22Rv1 (cell line): ENCODE data around the gene RSKR.

Source experiments
- H3K27ac ChIP-seq: fragments of 450-650 bp; 2 replicates; pipeline ENCODE4 v1.5.1; 2017
- CTCF ChIP-seq: fragments of 450-650 bp; IDR thresholded peaks from 2 replicates; pipeline ENCODE4 v1.5.1; 2017; ENCODE audit warnings: mild to moderate bottlenecking
- ZFX ChIP-seq: fragments of 450-650 bp; IDR thresholded peaks from 2 replicates; pipeline ENCODE4 v1.6.1; 2017; ENCODE audit warnings: antibody characterized with exemption, borderline replicate concordance

Gene RSKR

DNA sequence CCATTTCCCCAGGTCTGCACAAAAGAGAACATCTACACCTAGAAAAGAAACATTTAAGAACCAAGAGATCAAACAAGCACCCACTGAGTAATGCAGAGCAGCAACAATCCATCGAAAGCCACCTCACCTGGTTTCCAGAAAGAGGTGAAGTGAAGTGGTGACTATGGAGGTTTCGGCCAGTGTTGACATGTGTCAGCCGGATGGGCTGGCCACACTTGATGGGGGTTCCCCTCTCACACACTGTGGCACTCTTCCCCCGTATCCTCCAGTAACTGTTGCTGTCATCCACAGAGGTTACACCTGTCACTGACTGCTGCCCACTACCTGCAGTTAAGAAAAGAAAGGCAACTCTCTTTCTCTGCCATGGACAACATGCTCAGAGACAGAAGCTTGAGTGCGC is 41.2 kb upstream of the RSKR start:
- H3K27ac ChIP-seq = no peak overlapping the region

DNA sequence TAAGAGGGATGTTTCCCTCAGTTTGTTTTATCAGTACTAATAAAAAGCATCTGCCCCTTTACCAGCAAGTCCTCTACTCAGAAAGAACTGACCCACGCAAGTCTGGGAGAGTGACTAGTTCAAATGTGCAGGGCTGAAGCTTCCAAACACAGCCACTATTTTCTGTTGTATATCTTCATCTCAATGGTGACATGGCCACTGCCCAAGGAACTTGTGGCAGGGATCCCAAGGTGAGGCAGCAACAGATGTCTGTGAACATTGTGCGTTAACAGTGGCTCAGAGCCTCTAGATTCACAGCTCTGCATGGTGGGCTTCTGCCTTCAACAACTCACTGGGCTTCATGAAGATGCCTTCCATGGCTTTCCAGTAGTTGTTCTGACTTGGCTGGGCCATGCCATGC is 34.7 kb upstream of the RSKR start:
- TF ChIP-seq ZFX = no peak
- no peak for TF ChIP-seq CTCF
- peak overlapping the region; percentile 84; the same call in 1 of the 2 replicates for H3K27ac ChIP-seq

More for the DNA sequence above, 41.2 kb upstream of the RSKR start:
- no peak for TF ChIP-seq ZFX

- peak overlapping the region; percentile 84 for H3K27ac ChIP-seq
- TF ChIP-seq ZFX (no peak), CTCF (no peak)
These were observed 32.2 kb upstream of the RSKR start for GRCh38 chr17:28646039-28646754.

DNA sequence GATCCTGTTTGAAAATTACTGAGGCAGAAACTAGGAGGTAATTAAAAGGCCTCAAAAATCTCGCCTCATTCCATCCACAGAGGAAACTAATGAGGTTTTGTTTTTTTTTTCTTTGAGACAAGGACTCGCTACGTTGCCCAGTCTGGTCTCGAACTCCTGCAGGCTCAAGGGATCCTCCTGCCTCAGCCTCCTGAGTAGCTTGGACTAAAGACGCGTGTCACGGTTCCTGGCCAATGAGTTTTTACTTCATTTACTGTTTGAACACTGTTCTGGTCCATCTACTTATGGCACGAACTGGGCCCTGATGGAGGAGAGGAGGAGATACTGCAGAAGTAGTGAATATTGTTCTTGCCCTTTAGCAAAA is 31.6 kb upstream of the RSKR start:
- H3K27ac ChIP-seq = peak overlapping the region; percentile 84
- TF ChIP-seq CTCF = no peak
- no peak for TF ChIP-seq ZFX

DNA sequence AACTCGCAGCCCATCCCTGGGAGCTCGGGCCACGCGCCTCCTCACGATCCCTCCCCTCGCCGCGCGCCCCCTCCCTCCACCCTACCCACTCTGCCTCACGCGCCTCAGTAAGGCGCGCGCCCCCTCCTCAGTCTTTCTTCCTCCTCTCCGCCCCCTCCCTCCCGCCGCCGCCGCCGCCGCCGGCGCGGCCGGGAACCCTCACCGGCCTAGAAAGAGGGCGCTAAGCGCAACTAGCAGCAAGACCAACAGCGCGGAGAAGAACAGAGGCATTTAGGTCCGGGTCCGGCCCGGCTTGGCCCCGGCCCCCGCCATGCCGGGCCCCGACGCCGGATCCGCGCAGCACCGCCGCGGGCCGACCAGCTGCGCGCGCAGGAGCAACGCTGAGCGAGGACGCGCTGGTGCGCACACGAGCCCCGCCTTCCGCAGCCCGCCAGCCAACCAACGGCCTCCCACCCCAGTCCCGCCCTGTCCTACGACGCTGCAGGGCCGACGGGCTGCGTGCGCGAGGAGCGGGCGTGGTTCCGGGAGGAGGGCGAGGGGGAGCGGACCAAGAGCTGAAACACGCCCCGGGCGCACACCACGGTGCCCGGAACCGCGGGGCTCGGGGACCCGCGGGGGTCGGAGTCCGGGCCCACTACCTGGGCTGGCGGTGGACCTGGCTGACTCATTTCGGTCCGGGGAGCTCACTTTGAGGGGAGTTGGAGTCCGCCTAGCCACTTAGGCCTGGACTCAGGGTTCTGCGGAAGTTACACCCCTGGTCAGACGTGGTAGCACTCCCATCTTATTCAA is 31.0 kb upstream of the RSKR start, which contains the start of gene BLTP2:
BLTP2 (minus strand) TSS at position 372 of the 789 bp plus-strand sequence; CDS start at position 270, 102 bp downstream.
- H3K27ac ChIP-seq = peak within 1 kb of the TSS; percentile 84
- TF ChIP-seq CTCF (no peak), ZFX (no peak)

DNA sequence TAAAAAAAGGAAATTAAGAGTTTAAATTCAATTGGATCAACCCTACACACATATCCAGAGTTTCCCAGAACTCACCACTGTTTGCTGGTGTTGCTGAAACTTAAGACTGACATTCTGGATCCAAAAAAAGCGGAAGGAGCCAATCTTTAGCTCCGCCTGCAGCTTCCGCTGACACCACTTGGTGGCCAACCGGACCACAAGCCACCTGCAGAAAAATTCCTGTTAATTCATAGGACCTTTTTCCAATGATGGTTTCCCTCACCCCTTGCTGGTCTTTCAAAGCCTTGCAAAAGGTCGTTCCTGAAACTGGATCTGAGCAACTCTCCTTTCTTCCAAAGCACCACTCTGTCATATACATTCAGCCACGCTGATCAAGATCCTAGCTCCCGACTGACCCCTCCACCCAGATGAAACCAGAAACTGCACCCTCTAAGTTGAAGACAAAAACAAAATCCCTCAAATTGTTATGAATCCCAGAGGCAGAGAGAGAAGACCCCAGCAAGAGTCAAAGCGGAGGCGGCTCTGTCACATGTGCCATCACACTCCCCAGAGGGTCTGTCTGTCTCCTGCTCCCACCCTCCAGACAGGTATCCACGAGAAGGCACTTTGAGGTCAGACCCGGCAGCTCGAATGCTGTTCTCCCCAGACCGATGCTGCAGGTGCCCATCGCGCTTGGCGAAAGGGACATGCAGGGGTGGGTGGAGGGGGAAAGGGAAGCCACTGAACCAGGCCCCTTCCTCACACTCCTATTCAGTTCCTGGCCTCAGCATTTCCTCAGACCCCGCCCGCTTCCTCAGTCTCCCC is 30.2 kb upstream of the RSKR start:
- peak; percentile 68 for TF ChIP-seq CTCF
- no peak for TF ChIP-seq ZFX
- peak overlapping the region; percentile 84 for H3K27ac ChIP-seq

DNA sequence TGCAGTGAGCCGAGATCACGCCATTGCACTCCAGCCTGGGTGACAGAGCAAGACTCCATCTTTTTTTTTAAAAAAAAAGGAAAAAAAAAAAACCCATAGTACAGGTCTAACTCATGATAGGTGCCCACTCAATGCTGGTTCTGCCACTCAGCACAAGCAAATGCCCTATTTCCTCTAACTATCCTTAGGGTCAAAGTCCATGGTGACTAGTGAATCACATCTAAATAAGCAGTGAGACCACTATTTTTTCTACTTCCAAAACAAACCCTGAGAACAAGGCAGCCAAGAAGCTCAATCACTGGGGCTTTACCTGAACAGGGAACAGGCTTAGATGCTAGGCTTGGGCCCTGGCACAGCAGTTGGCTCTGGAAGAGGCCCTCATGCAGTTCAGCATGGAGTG is 27.6 kb upstream of the RSKR start:
- no peak for TF ChIP-seq ZFX
- TF ChIP-seq CTCF = no peak

More for the DNA sequence above, 27.6 kb upstream of the RSKR start:
- no peak overlapping the region for H3K27ac ChIP-seq
